HG02973 (cell line): ENCODE measurements around the gene FRMD6.

Experiments
- ATAC-seq: cut with Tn5 transposase; IDR thresholded peaks from one replicate; pipeline ENCODE4 v1.9.1; 2021; ENCODE audit warnings: moderate library complexity; ENCODE audit not compliant: unreplicated experiment

FRMD6 gene

DNA sequence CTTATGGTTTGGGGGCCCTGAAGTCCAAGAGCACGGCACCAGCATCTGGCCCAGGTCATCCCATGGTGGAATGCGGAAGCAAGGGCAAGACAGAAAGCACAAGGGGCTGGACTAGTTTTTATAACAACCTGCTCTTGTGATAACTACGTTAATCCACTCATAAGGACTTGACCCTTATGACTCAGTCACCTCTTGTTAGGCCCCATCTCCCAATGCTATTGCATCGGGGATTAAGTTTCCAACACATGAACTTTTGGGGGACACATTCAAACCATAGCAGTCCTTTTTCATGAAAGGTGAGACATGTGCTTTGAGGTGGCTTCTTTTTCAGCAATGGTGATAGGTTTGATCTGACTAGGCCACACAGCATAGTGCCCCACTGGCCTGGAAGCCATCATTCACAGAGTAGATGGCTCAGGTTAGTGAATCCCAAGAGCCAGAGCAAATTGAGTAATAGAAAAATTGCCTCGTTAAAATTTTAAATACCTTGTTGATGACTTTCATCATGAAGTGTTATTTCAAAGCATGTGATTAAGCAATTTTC is 12.1 kb downstream of the FRMD6 start:
- ATAC-seq, result no peak

DNA sequence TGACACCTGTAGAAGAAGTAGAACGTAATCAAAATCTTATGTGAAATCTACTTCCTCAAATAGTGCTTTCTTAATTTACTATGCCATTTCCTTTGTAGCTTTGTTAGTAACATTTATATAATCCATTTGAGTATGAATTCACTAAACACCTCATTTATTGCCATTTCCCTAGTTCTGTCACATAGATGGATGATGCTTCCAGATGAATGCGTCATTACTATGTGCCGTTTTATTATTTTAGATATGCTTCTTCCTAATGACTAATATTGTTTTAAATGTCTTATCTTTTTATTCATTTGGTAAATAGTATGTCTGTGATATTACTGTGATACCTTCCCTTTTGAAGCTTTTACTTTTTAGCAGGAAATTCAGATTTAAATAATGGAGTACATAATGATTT is 14.4 kb downstream of the FRMD6 start:
- no peak for ATAC-seq

DNA sequence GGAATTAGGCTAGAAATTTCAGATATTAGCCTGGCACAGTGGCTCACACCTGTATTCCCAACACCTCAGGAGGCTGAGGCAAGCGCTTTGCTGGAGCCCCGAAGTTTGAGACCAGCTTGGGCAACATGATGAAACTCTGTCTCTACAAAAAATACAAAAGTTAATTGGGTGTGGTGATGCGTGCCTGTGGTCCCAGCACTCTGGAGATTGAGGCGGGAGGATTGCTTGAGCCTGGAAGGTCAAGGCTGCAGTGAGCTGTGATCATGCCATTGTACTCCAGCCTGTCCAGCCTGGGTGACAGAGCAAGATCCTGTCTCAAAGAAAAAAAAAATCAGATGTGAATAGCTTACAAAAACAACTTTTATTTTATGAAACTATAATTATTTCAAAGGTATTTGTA is 15.1 kb downstream of the FRMD6 start:
- no peak for ATAC-seq

DNA sequence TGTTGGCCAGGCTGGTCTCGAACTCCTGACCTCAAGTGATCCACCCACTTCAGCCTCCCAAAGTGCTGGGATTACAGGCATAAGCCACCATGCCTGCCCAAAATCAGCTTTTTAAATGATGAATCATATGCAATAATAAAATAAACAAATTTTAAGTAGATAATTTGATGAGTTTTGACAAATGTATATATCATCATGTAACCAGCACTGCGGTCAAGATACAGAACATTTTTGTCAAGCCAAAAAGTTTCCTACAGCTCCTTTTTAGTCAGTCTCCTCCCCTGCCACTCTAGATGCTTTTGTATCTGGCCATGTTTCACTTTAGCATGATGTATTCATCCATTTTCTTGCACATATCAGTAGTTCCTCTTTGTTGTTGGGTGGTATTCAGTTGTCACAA is 17.2 kb downstream of the FRMD6 start:
- ATAC-seq, result no peak

DNA sequence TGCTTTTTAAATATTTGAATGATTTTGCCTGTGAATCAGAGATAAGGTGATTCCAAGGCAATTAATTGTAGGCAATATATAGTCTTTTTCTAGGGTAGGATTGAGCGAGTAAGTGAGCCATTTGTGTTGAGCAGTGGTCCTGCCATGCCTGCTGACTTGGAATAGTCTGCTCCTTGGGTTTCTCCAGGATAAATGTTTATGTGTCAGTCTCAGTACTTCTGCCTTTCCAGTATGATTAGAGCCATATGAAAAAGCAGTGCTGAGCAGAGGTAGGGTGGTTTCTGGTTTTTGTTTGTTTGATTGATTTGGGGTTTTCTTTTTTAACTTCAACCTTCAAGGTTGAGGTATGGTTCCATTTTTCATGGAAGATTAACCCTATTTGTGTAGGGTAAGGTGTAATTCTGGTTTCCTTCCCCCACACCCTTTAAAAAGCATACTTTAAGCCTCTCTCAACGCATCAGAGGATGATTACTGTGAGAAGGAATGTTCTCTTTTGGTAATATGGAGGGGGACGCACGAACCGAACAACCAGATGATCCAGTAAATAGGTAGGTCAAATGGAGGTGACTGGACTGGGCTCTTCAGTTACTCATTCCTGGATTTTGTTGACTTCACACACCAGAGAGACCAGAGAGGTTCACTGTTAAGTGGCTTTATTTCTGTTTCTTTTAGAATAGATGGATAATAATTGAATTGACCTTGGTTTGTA is 22.7 kb downstream of the FRMD6 start:
- no peak for ATAC-seq

DNA sequence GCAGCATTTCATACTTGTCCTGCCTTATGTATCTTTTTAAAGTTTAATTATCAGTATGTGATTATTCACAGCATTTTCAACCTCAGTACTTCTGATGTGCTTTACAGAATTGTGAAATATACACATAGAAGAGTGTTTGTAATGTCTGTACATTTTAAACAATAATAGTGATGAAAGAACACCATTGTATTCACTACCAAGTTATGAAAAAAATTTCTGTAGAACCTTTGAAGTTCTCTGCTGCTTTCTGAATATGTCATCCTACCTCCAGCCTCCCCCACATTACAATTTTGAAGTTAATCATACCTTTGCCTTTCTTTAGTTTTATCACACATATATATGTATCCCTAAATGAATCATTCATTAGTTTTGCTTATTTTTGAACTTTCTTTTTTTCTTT is 24.8 kb downstream of the FRMD6 start:
- ATAC-seq, result no peak

DNA sequence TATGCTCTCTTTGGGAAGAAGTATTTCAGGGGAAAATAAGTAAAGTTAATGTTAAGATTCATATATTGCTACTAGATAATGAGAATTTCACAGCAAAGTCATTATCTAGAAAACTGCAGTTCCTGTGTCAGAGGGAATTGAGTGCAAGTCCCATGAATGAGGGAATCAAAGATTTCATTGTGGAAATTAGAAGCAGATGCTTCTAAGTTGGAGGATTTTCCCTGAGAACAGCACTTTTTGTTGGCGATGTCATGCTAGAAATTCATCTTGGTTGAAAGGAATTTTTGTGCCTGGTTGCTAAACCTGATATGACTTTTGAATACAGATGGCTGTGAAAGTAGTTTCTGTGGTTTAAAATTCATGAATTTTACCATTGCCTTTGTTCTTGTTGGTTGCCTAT is 25.6 kb downstream of the FRMD6 start:
- ATAC-seq, result no peak

DNA sequence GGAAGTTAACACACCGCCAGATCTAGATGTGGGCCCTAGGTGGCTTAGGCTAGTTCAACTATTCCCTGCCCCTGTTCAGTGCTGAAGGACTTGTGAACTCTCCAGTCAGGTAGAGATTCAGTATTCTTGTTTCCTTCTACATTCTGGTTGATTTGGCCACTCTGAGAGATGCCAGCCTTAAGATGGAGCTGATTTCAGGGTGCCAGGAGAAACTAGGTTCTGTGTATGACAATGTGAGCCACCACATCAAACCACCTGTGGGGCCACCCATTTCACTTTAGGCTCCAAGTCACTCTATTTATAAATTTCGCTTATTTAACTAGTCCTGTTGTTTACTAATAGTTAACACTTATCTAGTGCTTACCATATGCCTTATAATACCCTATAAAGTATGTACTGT is 26.0 kb downstream of the FRMD6 start:
- no peak for ATAC-seq

DNA sequence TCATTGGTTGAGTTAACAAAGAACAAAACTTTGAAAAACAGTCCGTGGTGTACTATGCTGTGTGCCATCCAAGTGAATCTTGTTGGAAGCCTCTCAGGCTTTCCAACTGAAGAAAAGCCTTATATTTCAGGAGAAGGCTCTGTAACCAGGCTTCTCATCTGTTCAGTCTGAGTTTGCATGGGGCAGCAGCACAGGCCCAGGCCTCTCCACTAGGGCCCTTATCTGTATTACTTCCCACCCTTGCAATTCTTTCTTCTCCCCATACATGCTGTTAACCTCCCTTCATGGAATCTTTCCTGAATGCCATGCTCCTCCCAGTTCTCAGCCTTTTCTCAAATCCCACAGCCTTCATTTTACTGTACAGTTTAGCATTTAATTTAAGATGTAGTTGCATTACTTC is 28.3 kb downstream of the FRMD6 start:
- no peak for ATAC-seq

DNA sequence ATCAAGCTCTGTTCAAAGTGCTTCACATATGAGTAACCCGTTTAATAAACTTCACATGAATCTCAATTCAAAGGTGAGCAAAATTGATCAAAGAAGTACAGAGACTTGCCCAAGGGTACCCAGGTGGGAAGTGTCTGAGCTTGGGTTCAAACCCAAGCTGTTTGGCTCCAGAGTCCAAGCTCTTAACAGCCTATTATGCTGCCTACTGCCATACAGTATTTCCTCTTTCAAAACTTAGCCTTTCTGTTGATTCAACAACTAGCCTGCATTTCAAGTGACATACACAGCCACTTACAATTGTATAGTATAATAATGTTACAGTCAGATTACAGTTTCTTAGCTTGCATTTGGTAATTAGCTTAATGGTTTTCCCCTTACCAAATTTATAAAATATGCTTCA is 29.7 kb downstream of the FRMD6 start:
- no peak for ATAC-seq

DNA sequence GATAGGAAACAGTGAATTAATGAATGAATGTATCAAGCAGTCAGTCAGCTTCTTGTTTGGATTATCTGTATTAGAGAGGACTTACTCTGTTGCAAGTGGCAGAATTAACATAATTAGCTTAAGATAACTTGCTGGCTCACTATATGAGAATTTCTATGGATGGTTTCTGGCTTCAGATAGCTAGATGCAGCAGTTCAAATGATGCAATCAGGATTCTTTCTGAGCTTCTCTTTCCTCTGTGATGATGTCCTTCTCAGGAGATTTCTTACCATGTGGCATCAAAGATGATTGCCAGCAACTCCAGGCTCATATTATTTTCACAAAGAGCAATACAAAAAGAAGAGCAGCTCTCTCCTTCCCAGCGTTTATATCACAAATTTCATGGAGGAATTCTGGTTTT is 30.7 kb downstream of the FRMD6 start:
- ATAC-seq, result no peak

DNA sequence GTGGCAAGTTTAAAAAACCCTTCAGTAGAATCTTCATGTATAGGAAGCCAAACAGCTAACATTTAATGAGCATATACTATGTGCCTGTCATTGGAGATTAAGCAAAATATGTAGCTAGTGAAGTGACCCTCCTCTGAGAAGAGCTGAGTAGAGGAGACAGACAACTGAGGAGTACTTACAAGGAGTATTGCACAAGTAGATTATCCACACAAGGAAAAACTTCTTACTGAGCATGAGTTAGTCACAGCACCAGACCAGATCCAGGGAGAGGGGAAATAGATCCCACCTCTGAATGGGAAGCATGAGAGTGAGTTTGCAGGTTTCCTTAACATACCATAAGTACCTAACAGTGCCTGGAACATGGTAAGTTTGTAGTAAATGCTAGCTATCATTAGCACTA is 33.0 kb downstream of the FRMD6 start:
- ATAC-seq, result no peak

DNA sequence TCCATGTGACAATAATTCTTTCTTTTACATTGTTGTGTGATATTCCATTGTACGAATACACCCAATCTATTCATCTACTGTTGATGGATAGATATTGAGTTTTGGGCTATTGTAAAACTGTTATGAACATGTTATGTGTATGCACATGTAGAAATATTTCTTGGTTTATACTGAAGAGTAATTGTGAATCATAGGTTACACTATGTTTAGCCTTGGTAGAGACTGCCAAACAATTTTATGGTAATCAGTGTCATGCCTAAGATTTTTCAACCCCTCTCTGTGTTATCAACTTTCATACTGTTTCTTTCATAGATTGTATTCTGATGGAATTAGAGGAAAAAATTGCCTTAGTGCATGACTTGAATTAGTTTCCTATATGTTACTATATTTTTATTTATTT is 39.5 kb downstream of the FRMD6 start:
- ATAC-seq, result no peak

DNA sequence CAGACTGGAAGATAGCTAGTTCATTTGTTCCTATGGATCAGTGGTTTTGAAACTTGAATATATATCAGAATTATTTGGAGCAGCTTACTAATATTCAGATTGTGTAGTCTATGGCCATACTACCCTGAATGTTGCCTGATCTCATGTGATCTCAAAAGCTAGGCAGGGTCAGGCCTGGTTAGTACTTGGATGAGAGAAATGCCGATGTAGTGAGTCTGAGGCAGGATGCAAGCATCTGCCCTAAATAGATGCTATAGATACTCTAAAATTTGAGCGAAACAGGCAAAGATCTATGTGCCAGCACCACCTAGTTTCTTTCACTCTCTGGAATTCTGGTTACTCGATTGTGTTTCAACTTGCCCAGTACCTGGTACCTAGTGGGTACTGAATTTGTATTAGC is 40.9 kb downstream of the FRMD6 start:
- no peak for ATAC-seq

DNA sequence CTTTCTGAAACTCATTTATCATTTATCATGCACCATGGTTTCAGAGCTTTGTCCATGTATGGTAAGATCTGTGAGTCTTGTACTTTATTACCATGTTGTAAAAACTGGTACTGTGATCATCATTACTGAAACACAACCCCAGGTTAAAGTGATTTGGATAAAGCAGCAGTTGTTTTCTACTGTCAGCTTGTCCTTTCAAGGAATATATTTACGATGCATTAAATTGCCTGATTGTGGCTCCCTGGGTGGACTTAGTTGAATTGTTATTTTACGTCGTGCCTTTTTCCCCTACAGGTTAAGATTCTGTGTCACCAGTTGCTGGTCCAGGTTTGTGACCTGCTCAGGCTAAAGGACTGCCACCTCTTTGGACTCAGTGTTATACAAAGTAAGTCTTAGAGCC is 46.1 kb downstream of the FRMD6 start:
- ATAC-seq, result no peak

DNA sequence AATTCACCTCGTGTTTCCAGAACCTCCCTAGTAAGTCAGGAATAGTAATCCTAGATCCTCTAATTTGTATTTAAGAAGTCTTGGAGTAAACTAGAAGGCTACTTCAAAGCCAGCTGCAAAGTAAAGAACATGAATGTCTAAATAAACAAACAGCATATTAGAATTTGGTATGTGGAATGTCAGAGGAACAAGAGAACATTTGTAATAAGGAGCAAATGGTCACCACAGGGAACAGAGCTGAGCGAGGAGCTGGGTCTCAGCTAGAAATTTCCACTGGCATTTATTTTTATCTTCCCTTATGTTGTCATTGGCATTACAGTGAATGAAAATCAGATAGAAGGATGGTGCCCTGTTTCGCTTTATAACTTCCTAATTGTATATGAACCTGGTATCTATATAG is 50.2 kb downstream of the FRMD6 start:
- no peak for ATAC-seq

DNA sequence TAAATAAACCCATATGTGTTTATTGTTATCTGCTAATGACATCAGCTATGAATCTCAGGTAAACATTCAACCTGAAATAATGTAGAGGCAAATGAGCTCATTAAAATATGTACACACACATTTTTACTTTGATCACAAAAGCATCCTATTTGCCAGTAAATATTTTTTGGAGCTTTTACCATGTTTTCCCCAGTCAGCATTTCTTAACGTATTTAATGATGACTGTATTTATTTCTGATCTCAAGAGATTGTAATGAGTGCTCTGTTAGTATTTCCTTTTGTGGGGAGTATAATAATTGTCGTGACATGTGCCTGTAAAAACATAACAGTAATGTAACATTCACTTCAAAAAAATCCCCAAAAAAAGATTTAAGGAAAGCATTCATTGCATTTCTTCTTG is 52.1 kb downstream of the FRMD6 start:
- ATAC-seq, result no peak

DNA sequence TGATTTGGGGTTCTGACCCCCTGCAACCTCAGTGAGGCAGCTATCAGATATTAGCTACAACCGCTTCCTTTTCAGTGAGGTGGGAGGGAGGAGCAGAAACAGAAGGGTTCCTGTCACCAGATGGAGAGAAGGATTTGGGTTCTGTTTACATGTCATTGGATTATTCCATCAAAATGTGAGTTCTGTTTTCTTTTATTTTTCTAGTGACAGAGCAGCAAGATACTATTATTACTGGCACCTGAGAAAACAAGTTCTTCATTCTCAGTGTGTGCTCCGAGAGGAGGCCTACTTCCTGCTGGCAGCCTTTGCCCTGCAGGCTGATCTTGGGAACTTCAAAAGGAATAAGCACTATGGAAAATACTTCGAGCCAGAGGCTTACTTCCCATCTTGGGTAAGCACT is 52.8 kb downstream of the FRMD6 start:
- no peak for ATAC-seq

DNA sequence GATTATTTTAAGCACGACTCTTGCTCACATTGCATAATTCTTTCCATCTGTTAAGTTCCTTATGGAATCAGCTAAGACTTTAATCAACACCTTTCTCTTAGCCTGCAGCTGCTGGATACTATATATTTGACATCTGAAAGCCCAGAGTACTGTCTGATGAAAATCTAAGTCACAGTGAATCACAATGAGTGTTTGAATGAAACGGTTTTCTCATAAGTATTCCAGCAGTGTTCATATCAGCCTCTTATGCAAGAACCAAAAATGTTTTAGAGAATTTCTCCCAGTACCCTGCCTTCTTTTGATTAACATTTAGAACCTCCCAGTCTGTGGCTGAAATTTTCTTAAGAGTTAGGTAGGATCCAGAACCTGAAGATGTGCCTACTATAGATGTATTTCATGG is 55.6 kb downstream of the FRMD6 start:
- no peak for ATAC-seq

DNA sequence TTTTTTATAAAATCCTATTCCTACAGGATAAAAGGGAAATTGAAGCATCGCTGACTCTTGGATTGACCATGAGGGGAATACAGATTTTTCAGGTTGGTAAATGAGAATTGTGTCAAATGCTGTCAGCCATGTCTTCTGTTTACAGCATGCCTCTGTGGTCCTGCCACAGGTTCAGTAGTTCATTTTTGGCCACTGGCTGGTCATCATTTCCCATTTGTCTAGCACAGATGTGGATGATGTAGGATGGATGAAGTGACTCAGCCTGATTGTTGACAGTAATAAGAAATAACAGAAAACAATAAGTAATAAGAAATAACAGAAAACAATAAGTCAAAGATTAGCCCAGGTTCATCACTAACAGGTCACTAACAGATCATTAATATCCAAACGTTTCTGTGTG is 59.8 kb downstream of the FRMD6 start:
- ATAC-seq, result no peak

DNA sequence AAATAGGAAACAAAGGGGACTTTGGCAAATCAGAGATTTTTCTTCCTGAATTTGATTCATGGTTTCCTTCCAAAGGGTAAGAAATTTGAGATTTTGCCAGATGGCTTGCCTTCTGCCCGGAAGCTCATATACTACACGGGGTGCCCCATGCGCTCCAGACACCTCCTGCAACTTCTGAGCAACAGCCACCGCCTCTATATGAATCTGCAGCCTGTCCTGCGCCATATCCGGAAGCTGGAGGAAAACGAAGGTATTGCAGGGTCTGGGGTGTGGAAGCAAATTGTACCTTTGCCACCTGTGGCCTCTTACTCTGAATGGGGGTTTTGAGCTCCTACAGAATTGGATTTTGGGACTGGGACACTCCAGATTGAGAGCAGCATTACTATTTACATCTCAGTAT is 63.5 kb downstream of the FRMD6 start:
- ATAC-seq, result no peak

DNA sequence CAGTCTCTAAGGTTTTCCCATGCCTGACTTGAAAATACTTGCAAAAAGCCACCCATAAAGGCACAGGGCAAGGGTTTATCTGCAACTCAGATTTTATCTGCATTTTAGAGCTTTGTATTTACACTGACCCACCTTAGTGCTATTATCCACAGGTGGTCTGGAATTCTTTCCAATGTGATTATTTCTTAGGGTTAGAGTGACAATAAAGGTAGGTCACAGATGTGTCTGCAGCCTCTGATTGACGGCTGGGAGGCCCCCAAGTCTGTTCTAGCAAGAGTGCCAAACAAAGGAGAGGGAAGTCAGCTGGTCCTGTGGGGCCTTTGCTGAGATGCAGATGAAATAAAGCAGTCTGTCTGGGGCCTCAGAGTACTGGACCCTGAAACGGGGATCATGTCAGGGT is 64.0 kb downstream of the FRMD6 start:
- ATAC-seq, result no peak

DNA sequence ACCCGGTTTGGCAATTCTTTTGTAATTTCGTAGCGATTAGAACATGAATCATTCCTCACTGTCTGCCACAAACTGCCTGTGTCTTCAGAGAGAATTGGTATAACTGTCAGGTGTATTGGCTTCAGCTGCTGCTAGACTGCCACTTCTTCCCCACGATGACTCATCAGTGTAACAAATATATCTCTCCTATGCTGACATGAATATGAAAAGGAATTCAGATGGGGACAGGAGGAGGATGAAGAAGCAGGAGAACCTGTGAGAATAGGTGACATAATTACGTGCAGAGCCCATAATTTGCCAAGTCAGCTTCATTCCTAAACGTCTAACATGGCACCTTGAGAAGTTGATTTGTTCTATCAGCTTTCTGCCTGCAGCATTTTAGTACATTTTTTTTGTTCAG is 64.9 kb downstream of the FRMD6 start:
- ATAC-seq, result no peak
